PFSK-1 (cell line): Measurements from ENCODE around the gene ADD3.

Experiments used
- POLR2AphosphoS5 ChIP-seq: IDR thresholded peaks from 2 replicates; pipeline ENCODE4 v1.6.1; 2012; ENCODE audit warnings: low read depth, mild to moderate bottlenecking, control low read depth, low read length, moderate library complexity
- REST ChIP-seq, 2 experiments: IDR thresholded peaks; 2 replicates each; pipeline versions ENCODE4 v1.6.1 to v1.8.0; 2011 to 2012; ENCODE audit warnings: low read depth in 2 of 2, low read length in 2 of 2, control low read depth in 1 of 2, inconsistent platforms in 1 of 2, mild to moderate bottlenecking in 1 of 2, moderate library complexity in 1 of 2; ENCODE audit not compliant: insufficient read depth in 1 of 2

GRCh38 chr10:110029450-110029849 is 21.7 kb downstream of the ADD3 start:
- TF ChIP-seq POLR2AphosphoS5 = no peak
- TF ChIP-seq REST (IDR thresholded peaks at IDR 0.05; ENCODE audit: insufficient read depth in 1 of 2, low read depth in 2 of 2, low read length in 2 of 2) = no peak
